Hematopoietic multipotent progenitor cell treated with erythropoietin and hydrocortisone succinate and interleukin-3 and kit ligand, for 6 days (in vitro differentiated cells): ENCODE results near the gene SPA17.

Source experiments
- DNase-seq: peaks from one replicate; pipeline ENCODE4 v3.0.0-alpha.2; 2015

The SPA17 gene

DNA sequence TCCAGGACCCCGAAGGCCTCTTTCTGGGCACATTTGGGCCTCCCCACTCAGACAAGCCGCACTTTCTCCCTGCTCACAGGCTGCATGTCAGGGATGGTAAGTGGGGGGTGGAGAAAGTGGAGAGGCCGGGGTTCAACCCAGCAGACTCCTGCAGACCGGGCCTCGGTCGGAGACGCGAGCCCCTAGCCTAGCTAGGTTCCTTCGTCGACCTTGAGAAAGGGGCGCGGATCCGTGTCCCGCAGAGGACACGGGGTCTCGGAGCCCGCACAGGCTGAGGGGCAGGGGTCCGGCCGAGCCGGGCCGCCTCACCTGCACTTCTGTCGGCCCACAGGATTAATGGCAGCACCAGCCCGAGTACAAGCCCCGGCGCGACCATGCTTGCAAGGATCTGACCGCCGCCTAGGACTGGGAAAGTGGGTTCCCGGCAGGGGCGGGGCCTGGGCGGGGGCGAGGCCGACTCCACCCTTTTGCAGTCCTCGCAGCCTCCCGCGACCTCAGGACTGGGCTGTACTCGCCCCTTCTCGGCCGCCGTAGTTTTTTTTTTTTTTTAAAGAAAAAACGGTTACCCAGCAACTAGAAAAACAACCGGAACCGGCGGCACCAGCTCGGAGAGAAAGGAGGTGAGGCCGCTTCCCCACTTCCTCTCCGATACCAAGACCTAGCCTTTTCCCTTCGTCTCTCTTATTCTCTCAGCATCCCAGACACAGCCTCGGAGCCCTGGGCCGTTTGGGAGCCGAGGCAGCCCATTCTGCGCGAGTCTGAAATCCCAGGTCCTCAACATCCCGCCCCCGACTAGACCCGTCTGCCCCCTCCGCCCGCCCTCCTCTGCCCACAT lies at the start of gene SPA17, which contains the start of gene SIAE:
SPA17 (plus strand) TSS at position 572 of the 835 bp plus-strand sequence. CDS start 1,361 bp downstream, outside the sequence.
SIAE (minus strand) TSS at position 407 of the 835 bp plus-strand sequence; CDS start at position 376, 31 bp downstream.
- peak; percentile 95 for DNase-seq

DNA sequence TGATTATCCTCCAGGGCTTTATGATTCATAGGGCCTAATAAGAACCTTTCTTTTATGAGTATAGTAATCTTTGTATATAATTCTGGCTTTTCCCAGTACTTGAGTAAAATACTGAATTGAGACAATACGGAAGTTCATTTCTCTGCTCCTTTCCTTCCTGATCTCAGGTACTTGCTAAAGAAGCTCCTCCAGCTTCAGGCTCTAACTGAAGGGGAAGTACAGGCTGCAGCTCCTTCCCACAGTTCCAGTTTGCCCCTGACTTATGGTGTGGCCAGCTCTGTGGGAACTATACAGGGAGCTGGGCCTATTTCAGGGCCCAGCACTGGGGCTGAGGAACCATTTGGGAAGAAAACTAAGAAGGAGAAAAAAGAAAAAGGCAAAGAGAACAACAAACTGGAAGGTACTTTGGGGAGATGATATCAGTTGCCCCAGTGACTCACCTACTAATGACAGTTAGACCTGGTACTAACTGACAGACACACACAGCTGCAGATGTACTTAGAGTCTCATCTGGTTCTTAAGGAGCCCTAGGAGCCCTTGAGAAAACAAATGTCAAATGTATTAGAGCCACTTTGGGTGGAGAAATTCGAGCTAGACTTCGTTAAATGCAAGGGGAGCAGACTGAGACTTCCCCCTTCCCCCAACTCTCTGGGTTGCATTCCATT lies 48.1 kb upstream of the SPA17 start:
- no peak for DNase-seq

- peak; percentile 55 for DNase-seq
These were observed 46.2 kb upstream of the SPA17 start for GRCh38 chr11:124627546-124627945.

DNA sequence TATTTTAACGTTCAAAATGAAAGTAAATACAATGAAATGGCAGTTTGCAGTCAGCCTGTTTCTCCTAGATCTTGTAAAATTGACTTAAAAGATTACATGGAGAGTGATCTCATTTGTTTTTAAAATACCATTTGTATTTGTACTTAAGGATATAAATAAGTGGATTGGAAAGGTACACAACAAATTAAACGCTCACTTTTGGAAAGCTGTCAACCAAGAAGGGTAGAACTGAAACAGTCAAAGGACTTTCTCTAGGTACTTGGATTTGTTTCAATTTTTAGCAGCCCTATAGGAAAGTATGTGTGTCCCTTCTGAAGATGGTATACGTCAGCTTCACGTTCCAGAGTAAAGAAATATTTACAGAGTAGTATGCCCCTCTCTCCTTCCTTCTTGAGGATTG lies 43.7 kb upstream of the SPA17 start:
- DNase-seq = no peak

GRCh38 chr11:124633355-124633754 lies 40.3 kb upstream of the SPA17 start:
- peak; percentile 62 for DNase-seq

GRCh38 chr11:124635932-124636331 lies 37.8 kb upstream of the SPA17 start:
- DNase-seq = no peak

DNA sequence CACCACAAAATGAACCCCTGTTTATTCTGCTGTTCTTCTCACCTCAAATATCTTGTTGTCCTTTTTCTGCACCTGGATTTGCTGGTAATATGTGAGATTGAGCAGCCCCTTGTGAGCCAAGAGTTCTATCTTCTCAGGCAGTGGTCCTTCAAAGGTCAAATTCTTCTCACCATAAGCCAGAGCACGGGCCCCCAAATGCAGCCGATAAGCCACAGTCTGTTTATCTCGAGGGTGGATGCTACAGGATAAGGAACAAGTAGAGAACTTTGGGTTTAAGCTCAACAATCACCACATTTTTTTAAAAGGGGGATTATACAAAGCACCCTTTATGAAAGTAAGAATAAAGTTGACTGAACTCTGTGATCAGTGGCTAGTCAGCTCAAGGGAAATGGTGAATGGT lies 35.2 kb upstream of the SPA17 start:
- peak; percentile 51 for DNase-seq

GRCh38 chr11:124639186-124639585 lies 34.5 kb upstream of the SPA17 start:
- DNase-seq = no peak

DNA sequence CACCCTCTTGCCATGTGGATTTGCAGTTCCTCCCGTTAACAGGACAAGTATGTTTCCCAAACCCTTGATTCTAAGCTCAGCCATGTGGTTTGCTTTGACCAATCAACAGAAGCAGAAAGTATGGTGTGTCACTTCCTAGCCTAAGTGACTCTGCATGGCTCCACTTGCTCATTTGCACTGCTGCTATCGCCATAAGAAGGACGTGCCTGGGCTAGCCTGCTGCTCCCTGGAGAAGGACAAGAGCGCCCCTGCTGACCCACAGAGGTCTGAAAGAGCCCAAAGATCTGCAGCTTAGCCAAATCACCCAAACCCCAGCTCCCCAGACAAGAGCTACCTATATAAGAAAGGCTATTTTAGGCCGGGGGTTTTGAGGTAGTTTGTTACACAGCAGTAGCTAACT lies 33.0 kb upstream of the SPA17 start:
- DNase-seq = peak; percentile 14

GRCh38 chr11:124642628-124643027 lies 31.1 kb upstream of the SPA17 start:
- no peak for DNase-seq

GRCh38 chr11:124643042-124643604 lies 30.6 kb upstream of the SPA17 start:
- no peak for DNase-seq

- peak; percentile 86 for DNase-seq
These were observed 29.9 kb upstream of the SPA17 start for GRCh38 chr11:124643605-124644425.

DNA sequence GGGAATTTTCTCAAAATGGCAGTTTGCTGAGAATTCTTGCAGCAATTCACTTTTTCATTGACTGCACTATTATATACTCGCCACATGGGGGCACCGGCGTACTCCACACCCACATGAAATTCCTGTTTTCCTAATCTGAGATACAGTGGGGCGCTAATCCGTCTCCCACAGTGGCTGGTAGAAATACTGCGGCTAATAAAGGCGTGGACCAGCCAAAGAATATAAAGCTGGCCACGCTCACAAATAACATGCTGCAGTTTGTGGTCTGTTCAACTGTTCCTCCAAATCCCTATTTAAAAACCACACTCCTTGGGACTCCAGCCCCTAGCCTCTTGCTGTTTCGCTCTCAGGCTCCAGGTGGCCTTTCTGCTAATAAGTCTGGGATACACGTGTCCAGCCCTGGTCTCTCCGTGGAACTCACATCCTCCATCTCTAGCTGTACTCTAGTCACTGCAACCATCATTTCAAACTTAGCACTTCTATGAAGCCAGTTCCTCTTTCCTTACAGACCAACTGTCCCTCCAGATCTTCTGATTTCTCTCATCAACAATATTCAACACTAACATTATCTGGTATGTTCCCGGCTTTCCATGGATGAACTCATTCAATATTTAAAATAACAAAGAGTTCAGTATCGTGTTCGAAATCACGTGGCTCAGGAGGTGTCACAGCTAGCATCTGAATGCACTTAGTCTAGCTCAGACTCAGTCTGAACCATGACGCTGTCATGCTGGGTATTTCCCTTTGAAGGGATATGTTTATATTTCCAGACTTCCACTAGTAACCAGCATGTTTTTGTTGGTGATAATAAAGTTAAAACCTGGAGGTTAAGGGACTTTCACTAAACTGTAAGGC lies 29.1 kb upstream of the SPA17 start:
- DNase-seq = peak; percentile 84

GRCh38 chr11:124646148-124646547 lies 27.6 kb upstream of the SPA17 start:
- peak; percentile 28 for DNase-seq

GRCh38 chr11:124648610-124649009 lies 25.1 kb upstream of the SPA17 start:
- DNase-seq = no peak

GRCh38 chr11:124656774-124657630 lies 16.7 kb upstream of the SPA17 start:
- DNase-seq = no peak

DNA sequence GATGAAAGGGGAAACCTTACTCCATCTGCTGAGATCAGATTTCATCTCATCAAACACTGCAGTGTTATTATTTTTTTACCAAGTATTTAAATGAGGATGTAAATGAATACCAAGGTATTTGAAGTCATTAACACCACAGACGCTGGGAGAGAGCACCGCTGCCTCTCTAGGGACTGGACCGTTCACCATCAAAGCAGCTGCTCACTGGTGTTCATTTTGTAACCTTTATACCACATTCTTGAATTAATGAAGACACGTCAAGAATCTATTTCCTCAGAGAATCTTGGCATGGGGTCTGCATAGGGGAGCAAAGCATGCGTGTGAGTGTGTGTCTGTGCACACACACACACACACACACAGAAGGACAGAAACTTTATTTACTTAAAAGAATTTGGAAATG lies 15.8 kb upstream of the SPA17 start:
- no peak for DNase-seq

- no peak for DNase-seq
These were observed 15.2 kb upstream of the SPA17 start for GRCh38 chr11:124658501-124658900.

GRCh38 chr11:124658986-124659385 lies 14.7 kb upstream of the SPA17 start:
- no peak for DNase-seq

- no peak for DNase-seq
These were observed 12.2 kb upstream of the SPA17 start for GRCh38 chr11:124661553-124661952.

GRCh38 chr11:124662106-124662505 lies 11.6 kb upstream of the SPA17 start:
- DNase-seq = no peak
